NCI-H82 (cell line): ENCODE measurements around the gene TOP3A.
"Not testable (repeated sequence)": the region's sequence is repeated elsewhere in the genome, so short reads cannot be mapped to it uniquely, and the experiment has no call there.

ENCODE experiments used
- DNase-seq: peaks from one replicate; lab custom pipeline; 2025; lab: John Stamatoyannopoulos, UW

TOP3A gene

DNA sequence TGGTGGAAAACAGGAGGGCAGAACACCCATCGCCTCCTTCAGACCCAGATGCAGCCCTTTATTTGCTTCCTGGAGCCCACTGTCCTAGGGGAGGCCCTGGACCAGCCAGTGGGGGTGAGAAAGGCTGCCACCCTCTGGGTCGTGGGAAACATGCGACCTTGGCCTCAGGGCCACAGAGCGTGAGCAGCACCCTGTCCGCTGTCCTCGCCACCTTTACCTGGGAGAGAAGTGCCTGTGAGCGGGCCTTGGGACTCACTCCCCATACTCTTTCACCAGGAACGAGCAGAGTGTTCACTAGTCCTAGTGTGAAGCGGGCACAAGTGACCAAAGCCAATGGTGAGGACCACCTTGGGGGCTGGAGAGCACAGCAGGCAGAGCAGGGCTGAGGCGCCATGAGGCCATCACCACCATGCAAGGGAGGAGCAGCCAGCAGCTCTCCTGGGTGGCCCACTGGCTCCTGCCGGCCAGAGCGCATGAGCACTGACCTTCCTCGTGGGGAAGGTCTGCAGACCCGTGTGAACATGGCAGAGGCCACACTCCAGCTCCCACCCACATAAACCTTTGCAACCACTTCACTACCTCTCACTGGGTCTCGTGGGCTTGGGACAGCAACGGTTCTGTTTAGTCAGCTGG, 8.8 kb upstream of the TOP3A start:
- no peak for DNase-seq

DNA sequence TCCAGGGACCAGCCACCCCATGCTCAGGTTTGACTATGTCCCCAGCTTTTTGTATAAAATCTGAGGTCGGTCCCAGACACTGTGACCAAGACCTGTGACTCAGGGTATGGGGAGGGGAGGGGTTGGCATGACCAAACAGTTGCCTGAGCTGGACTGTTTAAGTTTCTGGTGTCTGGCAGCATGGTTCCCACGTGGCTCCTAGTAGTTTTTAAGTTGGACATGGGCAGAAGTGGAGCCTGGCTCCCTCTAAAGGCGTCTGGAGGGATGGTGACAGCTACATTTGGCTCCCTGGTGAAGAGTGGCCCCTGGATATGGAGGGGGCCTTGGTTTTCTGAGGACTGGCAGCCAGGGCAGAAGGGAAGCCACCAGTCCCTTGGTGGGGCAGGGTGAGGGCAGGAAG, 8.2 kb upstream of the TOP3A start:
- no peak for DNase-seq

DNA sequence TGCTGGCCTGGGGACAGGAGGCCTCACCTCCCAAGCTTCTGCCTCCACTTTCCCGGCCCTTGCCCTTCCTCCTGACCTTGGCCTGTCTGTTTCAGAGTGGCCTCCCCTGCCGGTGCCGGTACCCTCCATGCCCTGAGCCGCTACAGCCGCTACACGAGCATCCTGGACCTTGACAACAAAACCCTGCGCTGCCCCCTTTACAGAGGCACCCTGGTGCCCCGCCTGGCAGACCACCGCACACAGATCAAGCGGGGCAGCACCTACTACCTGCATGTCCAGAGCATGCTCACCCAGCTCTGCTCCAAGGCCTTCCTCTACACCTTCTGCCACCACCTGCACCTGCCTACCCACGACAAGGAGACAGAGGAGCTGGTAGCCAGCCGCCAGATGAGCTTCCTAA, 7.7 kb upstream of the TOP3A start:
- DNase-seq, result no peak

DNA sequence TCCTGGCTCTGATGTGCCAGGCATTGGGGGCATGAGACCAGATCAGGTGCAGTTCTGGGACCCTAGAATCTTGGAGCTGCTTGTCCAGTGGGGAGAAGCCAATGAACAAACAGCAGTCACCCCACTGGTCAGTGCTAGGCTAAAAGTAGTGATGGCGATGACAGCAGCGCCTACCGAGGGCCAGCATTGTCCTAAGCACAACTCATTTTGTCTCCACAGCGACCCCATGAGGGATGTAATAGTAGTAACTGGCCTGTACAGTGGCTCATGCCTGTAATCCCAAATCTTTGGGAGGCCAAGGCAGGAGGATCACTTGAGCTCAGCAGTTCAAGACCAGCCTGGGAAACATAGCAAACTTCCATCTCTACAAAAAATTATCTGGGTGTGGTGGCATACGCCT, 6.5 kb upstream of the TOP3A start:
- peak; percentile 55 for DNase-seq

DNA sequence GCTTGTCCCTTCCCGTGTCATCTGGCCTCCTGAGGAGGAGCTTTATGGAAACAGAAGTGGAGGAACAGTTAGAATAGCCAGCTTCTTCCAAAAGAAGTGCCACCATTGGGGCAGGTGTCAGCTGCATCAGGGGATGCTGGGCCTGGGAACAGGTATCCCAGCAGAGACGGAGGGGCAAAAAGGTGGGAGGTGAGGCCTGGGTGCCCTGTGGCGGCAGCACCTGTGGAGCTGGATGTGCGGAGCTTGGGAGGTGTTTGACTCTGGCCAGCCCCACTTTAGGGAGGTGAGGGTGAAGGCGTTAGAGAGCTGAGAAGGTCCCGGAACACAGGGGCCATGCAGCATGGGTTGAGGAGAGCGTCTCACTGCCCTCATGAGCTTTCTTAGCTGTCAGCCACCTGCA, 5.5 kb upstream of the TOP3A start:
- no peak for DNase-seq

DNA sequence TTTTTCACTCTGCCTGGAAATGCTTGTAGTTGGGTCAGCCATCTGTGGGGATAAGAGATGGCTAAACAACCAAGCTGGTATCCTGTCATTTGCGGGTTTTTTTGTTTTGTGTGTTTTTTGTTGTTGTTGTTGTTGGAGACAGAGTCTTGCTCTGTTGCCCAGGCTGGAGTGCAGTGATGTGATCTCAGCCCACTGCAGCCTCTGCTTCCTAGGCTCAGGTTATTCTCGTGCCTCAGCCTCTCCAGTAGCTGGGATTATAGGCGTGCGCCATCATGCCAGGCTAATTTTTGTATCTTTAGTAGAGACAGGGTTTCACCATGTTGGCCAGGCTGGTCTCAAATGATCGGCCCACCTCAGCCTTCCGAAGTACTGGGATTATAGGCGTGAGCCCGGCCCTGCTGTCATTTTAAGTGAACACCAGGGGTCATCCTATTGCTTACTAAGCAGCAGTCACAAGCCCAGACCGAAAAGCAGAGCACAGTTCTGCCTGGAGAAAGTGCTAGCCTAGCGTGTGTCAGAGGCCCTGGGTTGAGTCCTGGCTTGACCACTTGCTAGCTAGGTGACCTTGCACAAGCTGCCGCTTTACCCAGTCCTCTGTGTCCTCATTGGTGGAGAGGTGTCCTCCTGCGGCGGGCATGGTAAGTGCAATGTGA, 4.9 kb upstream of the TOP3A start:
- DNase-seq, result peak; percentile 83

DNA sequence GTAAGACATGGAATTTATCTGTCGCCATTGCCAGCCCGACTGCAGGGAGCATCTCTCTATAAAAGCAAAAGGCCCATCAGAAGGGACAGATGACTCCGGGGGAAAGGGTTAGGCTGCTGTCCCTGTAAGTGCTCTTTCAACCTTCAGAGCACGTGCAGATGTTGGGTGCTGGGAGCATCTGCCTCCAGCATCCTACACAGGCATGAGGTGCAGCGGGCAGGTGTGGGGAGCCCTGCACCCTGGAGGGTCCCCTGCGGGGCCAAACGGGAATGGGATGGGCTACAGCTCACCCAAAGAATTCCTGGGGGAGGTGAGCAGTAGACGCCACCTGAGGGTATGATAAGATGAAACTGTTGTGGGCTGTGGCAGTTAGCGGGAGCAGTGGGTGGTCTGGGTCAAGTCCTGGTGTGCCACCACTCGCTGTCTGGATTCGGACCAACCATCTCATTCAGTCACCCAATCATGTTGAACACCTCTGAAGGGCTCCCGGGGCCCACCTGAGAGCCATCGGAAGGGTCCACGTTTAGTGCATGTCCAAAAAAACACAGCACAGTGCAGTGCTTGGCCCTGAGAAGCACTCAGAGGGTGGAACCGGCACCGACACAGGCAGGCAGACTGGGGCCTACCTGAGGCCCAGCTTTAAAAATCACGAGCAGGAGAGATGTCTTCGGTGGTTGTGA, 4.1 kb upstream of the TOP3A start:
- DNase-seq, result no peak

DNA sequence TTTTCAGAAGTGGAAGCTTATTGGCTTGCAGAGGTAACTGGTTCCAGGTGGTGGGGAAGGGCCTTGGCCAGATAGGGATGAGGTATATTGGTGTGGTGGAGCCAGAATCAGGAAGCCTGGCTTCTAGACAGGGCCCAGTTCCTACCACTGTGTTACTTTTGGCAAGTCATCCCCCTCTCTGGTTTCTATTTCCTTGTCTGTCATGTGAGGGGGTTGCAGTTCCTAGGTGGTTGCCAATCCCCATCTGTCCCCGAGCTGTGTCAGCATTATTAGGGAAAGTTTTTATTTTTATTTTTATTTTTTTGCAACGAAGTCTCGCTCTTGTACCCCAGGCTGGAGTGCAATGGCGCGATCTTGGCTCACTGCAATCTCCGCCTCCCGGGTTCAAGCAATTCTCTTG, 3.3 kb upstream of the TOP3A start:
- DNase-seq, result no peak

DNA sequence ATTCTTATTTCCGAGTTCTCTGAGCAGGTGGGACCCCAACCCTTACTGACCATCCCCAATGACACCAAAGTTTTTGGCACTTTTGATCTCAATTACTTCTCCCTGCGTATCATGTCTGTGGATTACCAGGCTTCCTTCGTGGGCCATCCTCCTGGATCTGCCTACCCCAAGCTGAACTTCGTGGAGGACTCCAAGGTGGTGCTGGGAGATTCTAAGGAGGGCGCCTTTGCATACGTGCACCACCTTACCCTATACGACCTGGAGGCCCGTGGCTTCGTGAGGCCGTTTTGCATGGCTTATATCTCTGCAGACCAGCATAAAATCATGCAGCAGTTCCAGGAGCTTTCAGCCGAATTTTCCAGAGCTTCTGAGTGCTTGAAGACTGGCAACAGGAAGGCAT, 1.2 kb upstream of the TOP3A start:
- DNase-seq, result no peak

DNA sequence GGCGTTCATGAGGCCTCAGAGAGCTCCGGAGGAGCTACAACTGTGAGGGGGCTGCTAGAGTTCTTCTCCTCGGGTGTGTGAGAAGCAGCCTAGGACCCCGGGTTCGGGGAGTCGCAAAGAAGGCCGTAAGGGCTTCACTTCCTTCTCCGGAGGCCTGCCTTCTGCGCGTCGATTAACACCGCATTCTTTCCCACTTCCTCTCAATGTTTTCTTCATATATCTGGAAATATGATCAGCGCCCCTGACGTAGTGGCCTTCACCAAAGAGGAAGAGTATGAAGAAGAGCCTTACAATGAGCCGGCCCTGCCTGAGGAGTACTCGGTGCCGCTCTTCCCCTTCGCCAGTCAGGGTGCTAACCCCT, 748 bp upstream of the TOP3A start:
- no peak for DNase-seq

DNA sequence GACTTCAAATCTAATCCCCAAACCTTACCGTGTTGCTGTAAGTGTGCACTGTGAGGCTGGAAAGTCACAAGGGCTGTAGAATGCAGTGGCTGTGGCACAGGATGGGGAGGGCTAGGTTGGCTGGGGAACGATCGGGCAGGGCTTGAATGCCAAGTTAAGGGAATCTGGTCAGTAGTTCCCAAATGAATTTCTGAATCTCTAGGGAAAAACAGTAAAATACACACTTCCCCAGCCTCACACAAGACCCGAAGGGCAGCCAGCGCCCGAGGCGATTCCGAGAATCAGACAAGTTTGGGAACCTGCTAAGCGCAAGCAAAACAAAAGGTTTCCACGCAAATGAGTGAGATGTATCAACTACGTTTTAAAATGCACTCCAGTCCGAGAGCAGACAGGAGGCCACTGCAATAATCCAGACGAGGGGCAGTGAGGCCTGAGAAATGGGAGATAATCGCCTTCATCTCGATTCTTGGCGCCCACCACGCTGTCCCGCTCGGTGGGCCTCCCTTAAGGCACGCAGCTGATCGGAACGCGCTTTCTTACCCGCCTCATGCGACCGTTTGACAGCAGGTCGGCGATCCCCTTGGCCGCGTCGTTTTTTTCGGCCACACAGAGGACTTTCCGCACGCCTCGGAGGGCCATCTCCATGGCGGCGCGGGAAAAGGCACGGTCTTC, 599 bp downstream of the TOP3A start:
- peak; percentile 64 for DNase-seq

DNA sequence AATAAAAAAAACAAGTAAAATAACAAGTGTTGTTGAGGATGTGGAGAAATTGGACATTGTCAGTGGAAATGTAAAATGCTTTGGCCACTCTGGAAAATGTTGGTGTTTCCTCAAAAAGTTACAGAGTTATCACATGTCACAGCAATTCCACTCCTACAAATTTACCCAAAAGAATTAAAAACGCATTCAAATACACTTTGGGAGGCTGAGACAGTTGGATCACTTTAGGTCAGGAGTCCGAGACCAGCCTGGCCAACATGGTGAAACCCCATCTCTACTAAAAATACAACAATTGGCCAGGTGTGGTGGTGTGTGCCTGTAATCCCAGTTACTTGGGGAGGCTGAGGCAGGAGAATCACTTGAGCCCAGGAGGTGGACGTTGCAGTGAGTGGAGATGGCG, 5.6 kb downstream of the TOP3A start:
- DNase-seq, result no peak

DNA sequence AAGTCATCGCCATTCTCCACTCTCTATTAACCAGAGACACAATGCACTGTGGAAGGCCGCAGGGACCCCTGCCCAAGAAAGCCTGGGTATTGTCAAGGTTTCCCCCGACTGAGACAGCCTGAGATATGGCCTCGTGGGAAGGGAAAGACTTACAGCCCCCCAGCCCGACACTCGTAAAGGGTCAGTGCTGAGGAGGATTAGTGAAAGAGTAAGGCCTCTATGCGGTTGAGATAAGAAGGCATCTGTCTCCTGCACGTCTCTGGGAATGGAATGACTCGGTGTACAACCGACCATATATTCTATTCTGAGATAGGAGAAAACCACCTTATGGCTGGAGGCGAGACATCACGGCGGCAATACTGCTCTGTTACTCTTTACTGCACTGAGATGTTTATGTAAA, 11.6 kb downstream of the TOP3A start:
- DNase-seq, result not testable (repeated sequence)

DNA sequence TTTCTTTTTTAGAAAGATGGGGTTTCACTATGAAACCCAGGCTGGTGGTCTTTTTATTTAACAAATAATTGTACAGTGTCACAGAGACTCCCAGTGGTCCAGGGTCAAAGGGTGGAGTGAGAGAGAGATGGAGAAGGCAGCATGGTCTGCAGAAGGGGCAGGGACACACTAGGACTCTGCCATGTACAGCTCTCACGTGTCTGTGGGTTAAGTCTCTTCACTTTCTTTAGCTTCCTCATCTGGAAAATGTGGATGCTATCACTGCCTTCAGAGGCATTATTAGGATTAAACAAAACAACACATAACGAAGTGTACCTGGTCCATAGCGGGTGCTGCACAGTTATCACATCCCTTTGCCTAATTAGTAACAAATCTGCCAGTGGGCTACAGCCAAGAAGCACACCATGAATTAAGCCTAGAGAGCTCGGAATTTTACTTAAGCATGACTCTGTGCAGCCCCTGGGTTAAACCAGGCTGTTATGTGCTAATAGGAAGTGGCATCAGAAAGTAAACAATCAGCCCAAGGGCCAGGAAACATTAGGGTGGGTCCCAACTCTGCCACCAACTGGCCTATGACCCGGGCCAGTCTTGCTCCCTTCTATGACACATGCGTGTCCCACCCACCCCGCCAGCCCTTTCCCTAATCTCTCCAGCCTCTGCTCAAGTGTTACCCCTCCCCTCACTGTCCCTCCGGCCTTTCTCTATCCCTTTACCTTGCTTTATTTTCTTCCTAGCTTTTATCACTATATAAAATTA, 13.9 kb downstream of the TOP3A start:
- DNase-seq, result no peak

DNA sequence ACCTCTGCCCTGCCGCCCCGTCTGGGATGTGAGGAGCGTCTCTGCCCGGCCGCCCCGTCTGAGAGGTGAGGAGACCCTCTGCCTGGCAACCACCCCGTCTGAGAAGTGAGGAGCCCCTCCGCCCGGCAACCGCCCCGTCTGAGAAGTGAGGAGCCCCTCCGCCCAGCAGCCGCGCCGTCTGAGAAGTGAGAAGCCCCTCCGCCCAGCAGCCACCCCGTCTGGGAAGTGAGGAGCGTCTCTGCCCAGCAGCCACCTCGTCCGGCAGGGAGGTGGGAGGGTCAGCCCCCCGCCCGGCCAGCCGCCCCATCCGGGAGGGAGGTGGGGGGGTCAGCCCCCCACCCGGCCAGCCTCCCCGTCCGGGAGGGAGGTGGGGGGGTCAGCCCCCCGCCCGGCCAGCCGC, 16.7 kb downstream of the TOP3A start:
- DNase-seq, result not testable (repeated sequence)

DNA sequence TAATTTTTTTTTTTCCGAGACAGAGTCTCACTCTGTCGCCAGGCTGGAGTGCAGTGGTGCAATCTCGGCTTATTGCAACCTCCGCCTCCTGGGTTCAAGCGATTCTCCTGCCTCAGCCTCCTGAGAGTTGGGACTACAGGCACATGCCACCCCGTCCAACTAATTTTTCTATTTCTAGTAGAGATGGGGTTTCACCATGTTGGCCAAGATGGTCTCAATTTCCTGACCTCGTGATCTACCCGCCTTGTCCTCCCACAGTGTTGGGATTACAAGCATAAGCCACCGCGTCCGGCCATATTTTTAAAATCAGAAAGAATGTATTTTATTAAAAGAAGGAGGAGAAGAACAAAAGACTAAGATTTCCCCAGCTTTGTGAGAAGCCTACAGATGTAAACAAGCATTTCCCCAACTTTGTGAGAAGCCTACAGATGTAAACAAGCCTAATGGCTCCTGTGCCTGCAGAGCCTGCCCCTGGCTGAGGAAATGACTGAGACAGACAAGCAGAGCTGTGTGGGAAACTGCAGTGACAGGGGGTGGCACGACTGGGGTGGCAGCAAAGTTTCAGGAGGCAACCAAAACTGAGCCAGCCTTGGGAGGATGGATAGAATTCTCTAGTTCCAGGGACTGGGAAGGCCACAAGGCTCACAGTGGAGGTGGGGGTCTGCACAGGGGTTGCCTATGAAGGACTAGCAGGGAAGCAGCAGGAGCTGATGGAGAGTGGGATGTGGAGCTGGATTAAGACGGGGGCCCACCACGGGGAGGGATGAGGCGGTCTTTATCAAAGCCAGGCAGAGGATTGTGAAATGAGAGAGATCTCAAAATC, 22.9 kb downstream of the TOP3A start:
- no peak for DNase-seq

DNA sequence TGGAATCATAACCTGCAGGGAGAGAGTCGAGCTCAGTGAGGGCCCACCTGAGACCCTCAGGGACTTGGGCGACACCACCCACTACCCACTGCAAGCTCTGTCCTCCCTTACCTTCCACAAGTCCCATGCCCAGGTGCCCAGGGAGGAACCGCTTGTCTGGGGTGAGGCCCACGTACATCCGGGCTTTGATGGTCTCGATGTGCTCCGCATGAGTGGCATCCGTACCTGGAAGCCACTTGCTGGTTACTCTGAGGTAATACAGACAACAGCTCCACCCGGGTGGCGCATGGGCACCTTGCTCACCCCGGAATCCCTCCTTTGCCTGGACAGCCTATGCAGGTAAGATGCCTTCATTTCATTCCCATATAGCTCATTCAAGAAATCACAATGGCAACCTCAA, 29.5 kb downstream of the TOP3A start:
- no peak for DNase-seq

DNA sequence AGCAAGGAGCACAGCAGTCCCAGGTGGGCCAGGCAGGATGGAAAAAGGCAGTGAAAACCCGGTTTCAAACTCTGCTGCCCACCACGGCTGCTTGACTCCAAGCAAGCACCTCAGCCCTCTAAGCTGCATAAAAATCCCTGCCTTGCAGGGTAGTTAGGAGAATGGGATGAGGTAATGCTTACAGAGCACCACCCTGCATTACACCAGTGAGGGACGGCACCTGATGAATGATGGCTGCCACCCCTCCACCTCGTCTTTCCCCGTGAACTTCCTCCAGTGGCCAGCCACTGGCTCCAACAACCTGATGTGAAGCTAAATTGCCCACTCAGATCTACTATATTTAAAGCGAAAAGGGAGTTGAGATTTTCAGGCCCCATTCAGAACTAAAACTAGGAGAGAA, 33.0 kb downstream of the TOP3A start:
- no peak for DNase-seq

DNA sequence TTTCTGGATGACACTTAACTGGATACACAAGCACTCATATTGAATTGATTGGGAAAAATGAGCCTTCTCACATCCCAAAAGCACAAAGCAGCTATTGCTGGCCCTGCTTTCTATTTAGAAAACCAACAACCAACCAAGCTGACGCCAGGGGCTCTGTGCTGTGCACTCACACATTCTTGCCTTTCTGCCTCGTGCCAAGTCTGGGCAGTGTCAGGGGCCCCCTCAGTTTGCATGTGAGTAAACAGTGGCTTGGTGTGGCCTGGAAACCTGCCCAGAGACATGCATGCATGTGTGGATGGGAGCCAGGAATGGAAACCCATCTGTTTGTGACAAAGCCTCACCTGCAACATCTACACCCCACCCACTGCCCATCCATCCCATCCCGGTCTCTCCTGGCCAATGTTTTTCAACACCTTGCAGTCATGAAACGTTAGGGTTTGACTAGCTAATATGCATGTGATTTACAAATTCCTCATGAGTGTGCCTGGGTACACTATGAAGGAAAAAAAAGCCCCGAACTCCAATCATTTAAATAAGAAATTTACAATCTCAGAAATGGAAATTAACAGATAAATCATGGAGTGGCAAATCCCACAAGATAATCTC, 33.9 kb downstream of the TOP3A start:
- no peak for DNase-seq

DNA sequence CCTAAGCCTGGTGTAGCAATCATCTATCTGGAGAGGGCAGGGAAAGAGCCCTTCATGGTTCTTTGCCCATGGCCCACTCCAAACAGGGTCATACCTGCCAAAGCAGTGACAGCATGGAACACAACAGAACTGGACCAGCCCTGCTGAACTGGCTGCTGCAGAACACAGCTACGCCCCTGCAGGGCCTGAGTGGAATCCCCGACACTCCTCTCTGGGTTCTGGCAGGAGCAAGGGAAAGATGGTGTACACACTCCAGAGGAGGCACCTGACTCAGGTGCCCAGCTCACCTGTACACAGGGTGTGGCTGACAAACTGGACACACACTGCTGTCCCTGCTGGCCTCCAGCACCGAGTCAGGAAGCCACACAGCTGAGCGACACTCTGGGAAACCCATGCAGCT, 34.5 kb downstream of the TOP3A start:
- no peak for DNase-seq

DNA sequence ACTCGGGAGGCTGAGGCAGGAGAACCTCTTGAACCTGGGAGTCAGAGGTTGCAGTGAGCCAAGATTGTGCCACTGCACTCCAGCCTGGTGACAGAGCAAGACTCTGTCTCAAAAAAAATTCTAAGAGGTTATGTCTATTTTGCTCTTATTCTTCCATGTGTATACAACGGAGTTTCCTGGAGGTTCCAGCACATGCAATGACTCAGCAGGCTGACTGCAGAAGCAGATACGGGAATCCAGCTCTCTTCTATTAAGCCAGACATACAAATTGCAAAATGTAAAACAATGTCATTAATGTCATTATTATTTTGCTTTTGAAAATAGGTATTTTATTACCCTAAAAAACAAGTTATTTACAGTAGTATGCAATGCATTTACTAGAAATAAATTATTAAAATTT, 35.9 kb downstream of the TOP3A start:
- no peak for DNase-seq
